CD8-positive, alpha-beta memory T cell (primary cell): Measurements from ENCODE around the gene MXI1. TPM values are rescaled to one million over a fixed set of nuclear protein-coding genes. Genes with fewer than 3 reads are reported as not detected.
A peak's percentile ranks its signal among the peaks of the same experiment; 100 is the strongest.

Source experiments
- CTCF ChIA-PET: fragments of 350-600 bp; sonication (Branson Sonifier 250); formaldehyde crosslinking; loops from one replicate; lab custom pipeline; 2021; ENCODE audit warnings: antibody characterized with exemption; lab: Charles Lee
- POLR2A ChIA-PET: fragments of 350-600 bp; sonication (Branson Sonifier 250); formaldehyde crosslinking; loops from one replicate; lab custom pipeline; 2021; ENCODE audit warnings: antibody characterized with exemption; lab: Charles Lee
- DNase-seq, 5 donors: peaks; one replicate each; pipeline versions ENCODE4 v3.0.0 to v3.0.0-alpha.2; 2020 to 2022; ENCODE audit warnings: mixed read lengths in 1 of 5
- H3K27ac ChIP-seq: one replicate; pipeline ENCODE4 v1.7.0; 2013; ENCODE audit warnings: low read depth, mild to moderate bottlenecking, low read length, moderate library complexity
- H3K27me3 ChIP-seq: 2 replicates; pipeline ENCODE4 v1.7.0; 2013; ENCODE audit warnings: low read length, mild to moderate bottlenecking; ENCODE audit not compliant: insufficient read depth, poor library complexity, severe bottlenecking
- H3K36me3 ChIP-seq: 2 replicates; pipeline ENCODE4 v1.7.0; 2013; ENCODE audit warnings: mild to moderate bottlenecking, low read length, moderate library complexity; ENCODE audit not compliant: insufficient read depth
- H3K4me1 ChIP-seq: 2 replicates; pipeline ENCODE4 v1.7.0; 2013; ENCODE audit warnings: mild to moderate bottlenecking, low read length, moderate library complexity; ENCODE audit not compliant: insufficient read depth
- H3K4me3 ChIP-seq: 2 replicates; pipeline ENCODE4 v1.7.0; 2013; ENCODE audit warnings: mild to moderate bottlenecking, low read length
- H3K9me3 ChIP-seq: 2 replicates; pipeline ENCODE4 v1.7.0; 2013; ENCODE audit warnings: mild to moderate bottlenecking, low read length
- H3K27ac Mint-ChIP-seq, 8 donors: one replicate each; pipeline ENCODE4 v1.8.0; 2020 to 2021; ENCODE audit warnings: mixed read lengths in 8 of 8, mild to moderate bottlenecking in 6 of 8, inconsistent platforms in 3 of 8, moderate library complexity in 3 of 8
- H3K27me3 Mint-ChIP-seq, 2 donors: one replicate each; pipeline ENCODE4 v1.8.0; 2020 to 2021; ENCODE audit warnings: mixed read lengths in 2 of 2, mild to moderate bottlenecking in 1 of 2, moderate library complexity in 1 of 2
- H3K36me3 Mint-ChIP-seq, 3 donors: one replicate each; pipeline ENCODE4 v1.8.0; 2020 to 2021; ENCODE audit warnings: mixed read lengths in 3 of 3, inconsistent platforms in 1 of 3, mild to moderate bottlenecking in 1 of 3
- H3K4me1 Mint-ChIP-seq, 3 donors: one replicate each; pipeline ENCODE4 v1.8.0; 2020 to 2021; ENCODE audit warnings: mixed read lengths in 3 of 3, inconsistent platforms in 1 of 3, mild to moderate bottlenecking in 1 of 3
- H3K4me3 Mint-ChIP-seq, 7 donors: one replicate each; pipeline ENCODE4 v1.8.0; 2020 to 2021; ENCODE audit warnings: mixed read lengths in 7 of 7, mild to moderate bottlenecking in 6 of 7, moderate library complexity in 4 of 7, inconsistent platforms in 2 of 7
- H3K9me3 Mint-ChIP-seq, 5 donors: one replicate each; pipeline ENCODE4 v1.8.0; 2020 to 2022; ENCODE audit warnings: mixed read lengths in 5 of 5, mild to moderate bottlenecking in 3 of 5, moderate library complexity in 2 of 5, inconsistent platforms in 1 of 5
- polyA plus RNA-seq: library from polyadenylated mRNA; unstranded; fragments of 300-500 nt; fragmentation: Illumina TruSeq; gene quantifications from one replicate; pipeline ENCODE4 v1.2.3, GENCODE V29; 2021
- total RNA-seq, 2 experiments: library from RNA; stranded (reverse); gene quantifications; one replicate each; pipeline ENCODE4 v1.2.3, GENCODE V29; 2021

MXI1 gene
- total and polyA plus RNA-seq, 3 experiments from 2014 or later = 8.6 to 32.3 (median 9.2) TPM

- ChIA-PET POLR2A (interaction anchor here (0.6 to 6.3 kb wide), 3 partner anchors 14 to 313 kb away, joined by 4 to 117 read pairs (median 4); partner anchors contain the start of gene MXI1), CTCF (interaction anchor here (1.5 to 12.3 kb wide), 2 partner anchors 13 to 86 kb away, joined by 8 to 179 read pairs; partner anchors contain the start of gene MXI1)
- Mint-ChIP-seq H3K9me3 (no peaks in the 10 kb centered on the region), H3K27ac (peak overlapping the region in 1 of 8 donors; percentile 94), H3K36me3 (peaks cover 0 to 8% (median under 1%) of the 10 kb centered on the region in 3 donors), H3K4me1 (peaks cover 30 to 51% (median 34%) of the 10 kb centered on the region in 3 donors), H3K4me3 (peak overlapping the region in 2 of 7 donors; percentile 11 to 97), H3K27me3 (peaks cover 0 to 3% of the 10 kb centered on the region in 2 donors)
- no peaks in the 10 kb centered on the region for H3K36me3 ChIP-seq
- DNase-seq = no peak
- H3K9me3 ChIP-seq = no peaks in the 10 kb centered on the region
- no peak overlapping the region for H3K4me3 ChIP-seq
- peaks cover 22% of the 10 kb centered on the region for H3K4me1 ChIP-seq
- H3K27ac ChIP-seq = peak overlapping the region; percentile 29
- H3K27me3 ChIP-seq = no peaks in the 10 kb centered on the region
Observed at GRCh38 chr10:110223298-110223925, 16.0 kb downstream of the MXI1 start.

GRCh38 chr10:110224992-110225391 lies 17.6 kb downstream of the MXI1 start:
- no peak for DNase-seq
- no peak overlapping the region for H3K4me3 ChIP-seq
- peaks cover 22% of the 10 kb centered on the region for H3K4me1 ChIP-seq
- H3K9me3 ChIP-seq = no peaks in the 10 kb centered on the region
- CTCF ChIA-PET = interaction anchor here (0.7 to 12.3 kb wide), 4 partner anchors 15 to 335 kb away, joined by 3 to 179 read pairs (median 6); partner anchors contain the start of gene MXI1
- Mint-ChIP-seq H3K27ac (peak overlapping the region in 7 of 8 donors; percentile 80 to 94 (median 92)), H3K4me3 (peak overlapping the region; percentile 86 to 97 (median 90)), H3K4me1 (peaks cover 30 to 49% (median 36%) of the 10 kb centered on the region in 3 donors), H3K9me3 (no peaks in the 10 kb centered on the region), H3K27me3 (peaks cover 0 to 3% of the 10 kb centered on the region in 2 donors), H3K36me3 (peaks cover 0 to 22% (median 7%) of the 10 kb centered on the region in 3 donors)
- H3K27me3 ChIP-seq = no peaks in the 10 kb centered on the region
- POLR2A ChIA-PET = interaction anchor here (1.0 to 2.5 kb wide), 2 partner anchors 15 to 22 kb away, joined by 3 to 45 read pairs; partner anchors contain the start of gene MXI1
- no peak overlapping the region for H3K27ac ChIP-seq
- H3K36me3 ChIP-seq = no peaks in the 10 kb centered on the region

GRCh38 chr10:110225441-110225755 lies 18.0 kb downstream of the MXI1 start:
- DNase-seq = no peak
- Histone ChIP-seq H3K27ac (no peak overlapping the region), H3K9me3 (no peaks in the 10 kb centered on the region), H3K27me3 (no peaks in the 10 kb centered on the region), H3K4me3 (peak overlapping the region; percentile 50), H3K4me1 (peaks cover 22% of the 10 kb centered on the region), H3K36me3 (no peaks in the 10 kb centered on the region)
- Mint-ChIP-seq H3K9me3 (no peaks in the 10 kb centered on the region), H3K27me3 (peaks cover 0 to 3% of the 10 kb centered on the region in 2 donors), H3K4me1 (peaks cover 30 to 54% (median 40%) of the 10 kb centered on the region in 3 donors), H3K36me3 (peaks cover 0 to 26% (median 9%) of the 10 kb centered on the region in 3 donors), H3K27ac (peak overlapping the region in 7 of 8 donors; percentile 80 to 96 (median 92)), H3K4me3 (peak overlapping the region; percentile 86 to 97 (median 90))
- ChIA-PET POLR2A (interaction anchor here (1.0 to 2.5 kb wide), 2 partner anchors 15 to 22 kb away, joined by 3 to 45 read pairs; partner anchors contain the start of gene MXI1), CTCF (interaction anchor here (0.9 to 12.3 kb wide), 3 partner anchors 15 to 218 kb away, joined by 3 to 179 read pairs (median 3); partner anchors contain the start of gene MXI1)

GRCh38 chr10:110225756-110226542 lies 18.5 kb downstream of the MXI1 start:
- POLR2A ChIA-PET = interaction anchor here (1.0 to 2.5 kb wide), 2 partner anchors 16 to 23 kb away, joined by 3 to 45 read pairs; partner anchors contain the start of gene MXI1
- Mint-ChIP-seq H3K36me3 (peaks cover 0 to 28% (median 9%) of the 10 kb centered on the region in 3 donors), H3K27me3 (peaks cover 0 to 3% of the 10 kb centered on the region in 2 donors), H3K4me1 (peaks cover 30 to 51% (median 41%) of the 10 kb centered on the region in 3 donors), H3K4me3 (peak overlapping the region; percentile 92 to 98 (median 95)), H3K9me3 (no peaks in the 10 kb centered on the region), H3K27ac (peak overlapping the region; percentile 92 to 98 (median 94))
- no peaks in the 10 kb centered on the region for H3K27me3 ChIP-seq
- peak overlapping the region; percentile 63 for H3K4me3 ChIP-seq
- peaks cover 22% of the 10 kb centered on the region for H3K4me1 ChIP-seq
- H3K36me3 ChIP-seq = no peaks in the 10 kb centered on the region
- peak overlapping the region; percentile 49 for H3K27ac ChIP-seq
- peak; percentile 81 to 91 (median 86) for DNase-seq
- CTCF ChIA-PET = interaction anchor here (0.9 to 12.3 kb wide), 4 partner anchors 16 to 219 kb away, joined by 3 to 179 read pairs (median 3); partner anchors contain the start of gene MXI1
- no peaks in the 10 kb centered on the region for H3K9me3 ChIP-seq

GRCh38 chr10:110226543-110226925 lies 19.1 kb downstream of the MXI1 start:
- Histone ChIP-seq H3K27me3 (no peaks in the 10 kb centered on the region), H3K4me1 (peaks cover 22% of the 10 kb centered on the region), H3K27ac (no peak overlapping the region), H3K4me3 (no peak overlapping the region), H3K36me3 (no peaks in the 10 kb centered on the region), H3K9me3 (no peaks in the 10 kb centered on the region)
- CTCF ChIA-PET = interaction anchor here (1.0 to 12.3 kb wide), 3 partner anchors 16 to 81 kb away, joined by 3 to 179 read pairs (median 3); partner anchors contain the start of gene MXI1
- Mint-ChIP-seq H3K36me3 (peaks cover 0 to 28% (median 9%) of the 10 kb centered on the region in 3 donors), H3K27me3 (peaks cover 0 to 3% of the 10 kb centered on the region in 2 donors), H3K4me3 (peak overlapping the region; percentile 92 to 98 (median 95)), H3K27ac (peak overlapping the region; percentile 88 to 98 (median 94)), H3K9me3 (no peaks in the 10 kb centered on the region), H3K4me1 (peaks cover 27 to 45% (median 38%) of the 10 kb centered on the region in 3 donors)
- POLR2A ChIA-PET = interaction anchor here (2.5 kb wide), 1 partner anchor 16 kb away, joined by 45 read pairs; the partner anchor contains the start of gene MXI1
- DNase-seq = peak; percentile 79 to 90 (median 81)

- no peaks in the 10 kb centered on the region for H3K9me3 Mint-ChIP-seq
- POLR2A ChIA-PET = interaction anchor here (1.0 to 2.5 kb wide), 2 partner anchors 17 kb away, joined by 3 to 45 read pairs; partner anchors contain the start of gene MXI1
- H3K9me3 ChIP-seq = no peaks in the 10 kb centered on the region
- H3K4me3 Mint-ChIP-seq = peak overlapping the region; percentile 92 to 98 (median 95)
- peak; percentile 69 to 83 (median 70) for DNase-seq
- H3K4me1 ChIP-seq = peaks cover 20% of the 10 kb centered on the region
- H3K27me3 Mint-ChIP-seq = peaks cover 0 to 3% of the 10 kb centered on the region in 2 donors
- CTCF ChIA-PET = interaction anchor here (1.6 to 12.3 kb wide), 2 partner anchors 17 to 82 kb away, joined by 3 to 179 read pairs; partner anchors contain the start of gene MXI1
- peak overlapping the region; percentile 25 for H3K27ac ChIP-seq
- H3K36me3 Mint-ChIP-seq = peaks cover 0 to 31% (median 9%) of the 10 kb centered on the region in 3 donors
- peak overlapping the region; percentile 63 to 98 (median 94) for H3K27ac Mint-ChIP-seq
- no peaks in the 10 kb centered on the region for H3K36me3 ChIP-seq
- H3K4me3 ChIP-seq = peak overlapping the region; percentile 54
- H3K27me3 ChIP-seq = no peaks in the 10 kb centered on the region
- H3K4me1 Mint-ChIP-seq = peaks cover 22 to 41% (median 33%) of the 10 kb centered on the region in 3 donors
Observed at GRCh38 chr10:110226926-110227641, 19.7 kb downstream of the MXI1 start.
